GM12892 (cell line): ENCODE measurements around the gene CECR2.

Experiments used
- POLR2A ChIP-seq: IDR thresholded peaks from 2 replicates; pipeline ENCODE4 v1.6.1; 2011; ENCODE audit warnings: low read depth, low read length, control low read depth
- POLR2AphosphoS5 ChIP-seq: IDR thresholded peaks from 2 replicates; pipeline ENCODE4 v1.6.1; 2011; ENCODE audit warnings: low read depth, low read length, control low read depth

GRCh38 chr22:17451316-17451715 is 82.1 kb downstream of the CECR2 start:
- TF ChIP-seq POLR2A (no peak), POLR2AphosphoS5 (no peak)
